AG09309 (cell line): ENCODE measurements around the gene SCP2D1.

ENCODE experiments used
- DNase-seq: peaks from one replicate; pipeline ENCODE4 v3.0.0-alpha.2; 2010; ENCODE audit warnings: low read depth
- H3K4me3 ChIP-seq: 2 replicates; pipeline ENCODE4 v1.5.1; 2011; ENCODE audit warnings: mild to moderate bottlenecking, low read depth, low read length, moderate library complexity; ENCODE audit not compliant: control insufficient read depth
- TF ChIP-seq, protein P1 (sequence below): IDR thresholded peaks from 2 replicates; pipeline ENCODE4 v1.5.1; 2011; ENCODE audit warnings: mild to moderate bottlenecking, low read depth, low read length, inconsistent platforms; ENCODE audit not compliant: insufficient read depth, control insufficient read depth; ENCODE audit errors: missing control alignments

Gene SCP2D1

DNA sequence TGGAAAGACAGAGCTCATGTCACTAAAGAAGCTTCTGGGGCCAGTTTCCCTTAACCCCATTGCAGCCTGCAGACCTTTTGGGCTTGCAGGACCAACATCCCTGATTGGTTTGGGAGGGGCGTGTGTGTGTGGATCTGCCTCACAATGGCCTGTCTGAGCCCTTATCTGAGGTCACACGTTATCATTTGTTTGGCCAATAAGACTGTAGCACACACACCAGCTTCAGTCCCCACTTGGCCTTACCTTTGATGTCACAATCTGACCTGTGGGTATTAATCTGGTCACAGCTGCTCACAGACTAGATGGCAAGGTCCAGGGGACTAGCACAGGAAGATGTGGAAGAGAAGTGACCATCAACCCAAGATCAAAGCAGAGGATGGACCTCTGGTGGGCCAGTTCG, at the start of gene SCP2D1:
SCP2D1 (plus strand) TSS at position 301 of the 400 bp plus-strand sequence; CDS start at position 334, 33 bp downstream.
- H3K4me3 ChIP-seq: no peak within 1 kb of the TSS
- DNase-seq: no peak
- TF ChIP-seq, protein P1, sequence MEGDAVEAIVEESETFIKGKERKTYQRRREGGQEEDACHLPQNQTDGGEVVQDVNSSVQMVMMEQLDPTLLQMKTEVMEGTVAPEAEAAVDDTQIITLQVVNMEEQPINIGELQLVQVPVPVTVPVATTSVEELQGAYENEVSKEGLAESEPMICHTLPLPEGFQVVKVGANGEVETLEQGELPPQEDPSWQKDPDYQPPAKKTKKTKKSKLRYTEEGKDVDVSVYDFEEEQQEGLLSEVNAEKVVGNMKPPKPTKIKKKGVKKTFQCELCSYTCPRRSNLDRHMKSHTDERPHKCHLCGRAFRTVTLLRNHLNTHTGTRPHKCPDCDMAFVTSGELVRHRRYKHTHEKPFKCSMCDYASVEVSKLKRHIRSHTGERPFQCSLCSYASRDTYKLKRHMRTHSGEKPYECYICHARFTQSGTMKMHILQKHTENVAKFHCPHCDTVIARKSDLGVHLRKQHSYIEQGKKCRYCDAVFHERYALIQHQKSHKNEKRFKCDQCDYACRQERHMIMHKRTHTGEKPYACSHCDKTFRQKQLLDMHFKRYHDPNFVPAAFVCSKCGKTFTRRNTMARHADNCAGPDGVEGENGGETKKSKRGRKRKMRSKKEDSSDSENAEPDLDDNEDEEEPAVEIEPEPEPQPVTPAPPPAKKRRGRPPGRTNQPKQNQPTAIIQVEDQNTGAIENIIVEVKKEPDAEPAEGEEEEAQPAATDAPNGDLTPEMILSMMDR: no peak

DNA sequence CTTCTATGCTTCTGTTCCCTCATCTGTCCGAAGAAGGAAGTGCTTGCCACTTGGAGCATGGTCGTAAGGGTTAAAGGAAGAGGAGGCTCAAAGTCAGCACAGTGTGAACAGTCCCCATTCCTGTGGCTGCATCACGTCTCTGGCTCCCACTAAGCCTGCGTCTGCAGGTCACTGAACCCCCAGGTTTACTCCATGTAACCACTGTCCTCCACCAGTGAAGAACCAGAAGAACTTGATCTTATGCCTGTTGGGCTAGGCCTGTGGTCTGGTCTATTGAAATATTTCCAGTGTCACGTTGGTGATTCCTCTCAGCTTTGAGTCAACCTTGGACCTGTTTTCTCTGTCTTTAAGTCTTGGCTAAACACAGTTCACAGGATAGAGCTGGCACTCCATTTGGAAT, 45.9 kb upstream of the SCP2D1 start:
- TF ChIP-seq, protein P1: no peak
- no peak overlapping the region for H3K4me3 ChIP-seq
- no peak for DNase-seq

DNA sequence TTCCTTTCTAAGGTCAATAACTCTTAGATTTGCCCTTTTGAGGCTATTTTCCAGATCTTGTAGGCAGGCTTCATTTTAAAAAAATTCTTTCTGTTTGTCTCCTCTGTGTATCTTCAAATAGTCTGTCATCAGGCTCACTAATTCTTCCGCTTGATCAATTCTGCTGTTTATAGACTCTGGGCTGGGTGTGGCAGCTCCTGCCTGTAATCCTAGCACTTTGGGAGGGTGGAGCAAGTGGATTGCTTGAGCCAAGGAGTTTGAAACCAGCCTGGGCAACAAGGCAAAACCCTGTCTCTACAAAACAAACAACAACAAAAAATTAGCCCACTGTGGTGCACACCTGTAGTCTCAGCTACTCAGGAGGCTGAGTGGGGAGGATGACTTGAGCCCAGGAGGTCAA, 40.0 kb upstream of the SCP2D1 start:
- no peak overlapping the region for H3K4me3 ChIP-seq
- no peak for DNase-seq
- TF ChIP-seq, protein P1: no peak

DNA sequence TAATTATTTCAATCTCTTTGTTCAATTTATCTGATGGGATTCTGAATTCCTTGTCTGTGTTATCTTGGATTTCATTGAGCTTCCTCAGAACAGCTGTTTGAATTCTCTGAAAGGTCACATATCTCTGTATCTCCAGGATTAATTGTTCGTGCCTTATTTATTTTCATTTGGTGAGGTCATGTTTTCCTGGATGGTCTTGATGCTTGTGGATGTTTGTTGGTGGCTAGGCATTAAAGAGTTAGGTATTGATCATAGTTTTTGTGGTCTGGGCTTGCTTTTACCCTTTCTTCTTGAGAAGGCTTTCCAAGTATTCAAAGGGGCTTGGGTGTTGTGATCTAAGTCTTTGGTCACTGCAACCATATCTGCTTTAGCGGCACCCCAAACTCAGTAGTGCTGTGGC, 39.4 kb upstream of the SCP2D1 start:
- H3K4me3 ChIP-seq: no peak overlapping the region
- DNase-seq: no peak
- TF ChIP-seq, protein P1: no peak

DNA sequence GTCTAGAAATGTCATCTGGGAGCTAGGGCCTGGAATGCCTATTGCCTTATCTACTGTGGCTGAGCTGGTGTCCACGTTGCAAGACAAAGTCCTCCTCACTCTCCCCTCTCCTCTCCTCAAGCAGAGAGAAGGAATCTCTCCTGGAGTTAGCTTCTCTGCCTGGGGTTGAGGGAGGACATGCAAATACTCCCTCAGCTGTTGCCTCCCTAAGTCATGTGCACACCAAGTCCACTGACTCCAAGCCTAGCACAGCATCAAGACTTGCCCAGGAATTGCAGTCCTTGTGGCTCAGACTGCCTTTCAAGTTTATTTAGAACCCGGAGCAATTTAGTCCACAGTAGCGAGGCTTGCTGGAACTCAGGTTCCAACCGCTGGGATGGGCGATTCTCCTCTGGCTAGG, 38.0 kb upstream of the SCP2D1 start:
- TF ChIP-seq, protein P1: no peak
- H3K4me3 ChIP-seq: no peak overlapping the region
- no peak for DNase-seq

DNA sequence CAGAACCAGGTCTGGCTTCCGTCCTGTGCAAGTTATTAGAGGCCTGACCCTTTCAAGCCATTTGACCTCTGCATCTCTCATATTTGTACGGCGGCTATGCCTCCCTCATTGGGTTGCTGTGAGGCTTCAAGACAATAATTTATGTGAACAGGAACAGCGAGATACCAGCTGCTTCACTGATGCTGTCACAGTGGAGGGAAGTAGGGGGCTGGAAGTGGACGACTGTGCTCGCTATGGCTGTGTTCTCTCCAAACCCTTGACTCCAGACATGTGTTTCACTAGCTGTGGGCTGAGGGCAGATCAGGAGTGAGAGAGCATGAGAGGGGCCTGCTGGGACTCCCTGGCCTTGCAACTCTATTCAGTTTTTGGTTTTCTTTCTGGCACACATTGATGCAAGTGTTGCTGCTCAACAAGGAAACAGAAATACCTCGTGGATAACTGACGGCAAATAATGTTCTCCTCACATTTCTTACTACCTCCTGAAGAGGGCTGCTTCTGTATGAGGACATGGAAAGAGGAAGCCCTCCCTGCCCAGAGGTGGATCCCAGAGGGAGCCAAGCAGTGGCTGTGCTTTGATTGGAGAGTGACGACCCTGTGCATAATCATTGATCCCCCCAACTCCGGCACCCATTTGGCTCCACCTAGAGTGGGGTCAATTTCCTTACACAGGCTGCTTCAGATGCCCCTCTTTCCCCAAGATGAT, 34.7 kb upstream of the SCP2D1 start:
- TF ChIP-seq, protein P1: no peak
- no peak overlapping the region for H3K4me3 ChIP-seq
- DNase-seq: no peak
